Stomach (tissue), 9 donors: Measurements from ENCODE around the gene CCDC63. TPM values are rescaled to one million over a fixed set of nuclear protein-coding genes. Genes with fewer than 3 reads are reported as not detected.

Experiments
- DNase-seq, 2 donors: peaks; one replicate each; pipeline versions ENCODE4 v3.0.0 to v3.0.0-alpha.2; 2013 to 2019
- H3K27ac ChIP-seq, 5 donors: fragments of 200-600 bp in 4 of 5; sonication (generic) in 4 of 5; one replicate each; pipeline ENCODE4 v1.5.1; 2013 to 2019; ENCODE audit warnings: mild to moderate bottlenecking in 1 of 5, moderate library complexity in 1 of 5
- H3K27me3 ChIP-seq, 3 donors: fragments of 200-600 bp; sonication (generic); one replicate each; pipeline ENCODE4 v1.5.1; 2017 to 2019; ENCODE audit warnings: mixed run types in 1 of 3
- H3K36me3 ChIP-seq, 4 donors: fragments of 200-600 bp; sonication (generic); 1 replicate in 3 of 4; 2 replicates in 1 of 4; pipeline ENCODE4 v1.5.1; 2016 to 2019
- H3K4me1 ChIP-seq, 4 donors: fragments of 200-600 bp; sonication (generic); one replicate each; pipeline ENCODE4 v1.5.1; 2016 to 2019
- H3K4me3 ChIP-seq, 4 donors: fragments of 200-600 bp; sonication (generic) in 3 of 4; one replicate each; pipeline ENCODE4 v1.5.1; 2016 to 2019; ENCODE audit warnings: mild to moderate bottlenecking in 1 of 4
- H3K9me3 ChIP-seq, 4 donors: fragments of 200-600 bp; sonication (generic); one replicate each; pipeline ENCODE4 v1.5.1; 2016 to 2019
- CTCF ChIP-seq, 7 experiments: fragments of 450-650 bp in 4 of 7; fragments of 200-600 bp in 3 of 7; sonication (generic) in 3 of 7; IDR thresholded peaks; one replicate each; pipeline ENCODE4 v1.5.1; 2016 to 2019; ENCODE audit warnings: antibody characterized with exemption in 7 of 7, control low read depth in 2 of 7, mild to moderate bottlenecking in 1 of 7
- EP300 ChIP-seq: sonication (generic); formaldehyde crosslinking; IDR thresholded peaks from one replicate; pipeline ENCODE4 v1.6.1; 2017; ENCODE audit warnings: antibody characterized with exemption
- POLR2A ChIP-seq, 4 donors: fragments of 450-650 bp; IDR thresholded peaks; one replicate each; pipeline ENCODE4 v1.6.1; 2016; ENCODE audit warnings: antibody characterized with exemption in 4 of 4, control low read depth in 2 of 4, mild to moderate bottlenecking in 1 of 4, moderate library complexity in 1 of 4
- POLR2AphosphoS5 ChIP-seq, 3 donors: sonication (generic); formaldehyde crosslinking; IDR thresholded peaks; one replicate each; pipeline ENCODE4 v1.6.1; 2016; ENCODE audit warnings: antibody characterized with exemption in 3 of 3
- WGBS, 5 donors: extraction: QIAGEN DNeasy Blood & Tissue Kit in 3 of 5; methylation state at CpG; one replicate each; pipeline versions ENCODE4 v1.1.5 to v1.1.7; 2013 to 2018; 5-methylcytosine and 5-hydroxymethylcytosine counted together
- intact Hi-C: fragments of 100-400 bp; cut with DNase I; formaldehyde crosslinking; loops from one replicate; pipeline ENCODE4 v1.15.1; 2023; ENCODE audit warnings: low total_unique reads
- polyA plus RNA-seq, 3 donors: library from polyadenylated mRNA; stranded (reverse); fragments of 200-250 nt; gene quantifications; one replicate each; pipeline ENCODE4 v1.2.3, GENCODE V29; 2013
- total RNA-seq, 5 donors: library from RNA; depleted of rRNA; stranded (reverse); fragments of >200 nt; gene quantifications; one replicate each; pipeline versions ENCODE4 v1.1.0 to v1.2.3, GENCODE V29; 2014 to 2016
- donor health status: healthy with polysubstance abuse.
- donor health status: Bipolar disorder and iron deficiency.
- donor health status: healthy.

The CCDC63 gene
- total and polyA plus RNA-seq, 8 donors: not detected

GRCh38 chr12:110807640-110808039 is 39.1 kb upstream of the CCDC63 start:
- no peak for DNase-seq
- Histone ChIP-seq H3K27ac (no peak overlapping the region), H3K36me3 (no peaks in the 10 kb centered on the region), H3K9me3 (peaks cover 0 to 12% (median 7%) of the 10 kb centered on the region in 4 donors), H3K27me3 (no peaks in the 10 kb centered on the region), H3K4me1 (no peaks in the 10 kb centered on the region), H3K4me3 (no peak overlapping the region)
- intact Hi-C loops: no loop called here
- TF ChIP-seq POLR2AphosphoS5 (IDR thresholded peaks at IDR 0.05): no peak
- no peak for TF ChIP-seq EP300
- no peak for TF ChIP-seq POLR2A (IDR thresholded peaks at IDR 0.05)
- no peak for TF ChIP-seq CTCF (IDR thresholded peaks at IDR 0.05)
- WGBS, 5 donors: 73 to 87% (median 84%) methylated on average over 7 of the region's 7 CpGs

GRCh38 chr12:110809149-110809548 is 37.6 kb upstream of the CCDC63 start:
- no peaks in the 10 kb centered on the region for H3K4me1 ChIP-seq
- no peak overlapping the region for H3K4me3 ChIP-seq
- peaks cover 0 to 6% (median 6%) of the 10 kb centered on the region in 4 donors for H3K9me3 ChIP-seq
- TF ChIP-seq EP300 (no peak), POLR2A (IDR thresholded peaks at IDR 0.05) (no peak), CTCF (IDR thresholded peaks at IDR 0.05) (no peak), POLR2AphosphoS5 (IDR thresholded peaks at IDR 0.05) (no peak)
- 53 to 68% (median 60%) methylated on average over 1 of the region's 1 CpG for WGBS, 5 donors
- H3K27ac ChIP-seq: no peak overlapping the region
- no peaks in the 10 kb centered on the region for H3K27me3 ChIP-seq
- intact Hi-C loops: no loop called here
- no peaks in the 10 kb centered on the region for H3K36me3 ChIP-seq
- DNase-seq: no peak

- Histone ChIP-seq H3K4me3 (no peak overlapping the region), H3K9me3 (no peaks in the 10 kb centered on the region), H3K36me3 (no peaks in the 10 kb centered on the region), H3K27ac (no peak overlapping the region), H3K27me3 (no peaks in the 10 kb centered on the region), H3K4me1 (no peaks in the 10 kb centered on the region)
- 71 to 81% (median 79%) methylated on average over 6 of the region's 6 CpGs for WGBS, 5 donors
- DNase-seq: no peak
- TF ChIP-seq CTCF (IDR thresholded peaks at IDR 0.05): no peak
- no peak for TF ChIP-seq POLR2AphosphoS5 (IDR thresholded peaks at IDR 0.05)
- no peak for TF ChIP-seq EP300
- no peak for TF ChIP-seq POLR2A (IDR thresholded peaks at IDR 0.05)
- intact Hi-C loops: no loop called here
These were observed 34.8 kb upstream of the CCDC63 start for GRCh38 chr12:110811972-110812371.

- intact Hi-C loops: no loop called here
- Histone ChIP-seq H3K4me3 (no peak overlapping the region), H3K9me3 (no peaks in the 10 kb centered on the region), H3K4me1 (no peaks in the 10 kb centered on the region), H3K27me3 (no peaks in the 10 kb centered on the region), H3K36me3 (no peaks in the 10 kb centered on the region), H3K27ac (no peak overlapping the region)
- peak in 1 of 2 donors; percentile 39 for DNase-seq
- 27 to 39% (median 31%) methylated on average over 8 of the region's 8 CpGs for WGBS, 5 donors
- TF ChIP-seq POLR2AphosphoS5 (IDR thresholded peaks at IDR 0.05) (no peak), CTCF (IDR thresholded peaks at IDR 0.05) (no peak), EP300 (no peak), POLR2A (IDR thresholded peaks at IDR 0.05) (no peak)
These were observed 33.5 kb upstream of the CCDC63 start for GRCh38 chr12:110813285-110813684.
